ENCODE results near the gene CBX4.

GRCh38 chr17:79803421-79803996 is 35.7 kb downstream of the CBX4 start:
- peak; percentile 86 for TF ChIP-seq EZH2 (IDR thresholded peaks at IDR 0.05; ENCODE audit: low read length, missing control alignments)
- no peak for TF ChIP-seq CTCF (conservative IDR thresholded peaks at IDR 0.05 in 1 of 2, IDR thresholded peaks at IDR 0.05 in 1 of 2; ENCODE audit: low read depth in 1 of 2, low read length in 2 of 2)

Measured in fibroblast of lung (primary cell).